Measurements from ENCODE around the gene USP49.

USP49 gene

GRCh38 chr6:41805830-41806774 is 89.1 kb downstream of the USP49 start:
- no peak for DNase-seq

GRCh38 chr6:41801380-41801779 is 93.8 kb downstream of the USP49 start:
- no peak for DNase-seq

GRCh38 chr6:41799559-41799911 is 95.6 kb downstream of the USP49 start:
- no peak for DNase-seq

- DNase-seq, result no peak
These were observed 96.1 kb downstream of the USP49 start for GRCh38 chr6:41798901-41799558.

GRCh38 chr6:41796474-41796873 is 98.7 kb downstream of the USP49 start:
- DNase-seq, result no peak

- DNase-seq, result no peak
These were observed 103.2 kb downstream of the USP49 start for GRCh38 chr6:41791984-41792383.

- DNase-seq, result no peak
These were observed 103.9 kb downstream of the USP49 start for GRCh38 chr6:41791305-41791704.

- DNase-seq, result no peak
These were observed 105.1 kb downstream of the USP49 start for GRCh38 chr6:41790045-41790444.

- DNase-seq, result no peak
These were observed 105.8 kb downstream of the USP49 start for GRCh38 chr6:41789390-41789724.

- DNase-seq, result peak; percentile 91
These were observed 107.8 kb downstream of the USP49 start, which contains the start of gene TOMM6 for GRCh38 chr6:41787219-41787917. Gene TOMM6, plus strand, starts transcription at chr6:41787694. Its CDS starts 4 bp downstream, at chr6:41787698.

- DNase-seq, result peak; percentile 79
These were observed 108.5 kb downstream of the USP49 start for GRCh38 chr6:41786451-41787218.

- DNase-seq, result no peak
These were observed 109.3 kb downstream of the USP49 start for GRCh38 chr6:41785689-41786450.

GRCh38 chr6:41785254-41785653 is 109.9 kb downstream of the USP49 start:
- DNase-seq, result no peak

- DNase-seq, result no peak
These were observed 110.5 kb downstream of the USP49 start for GRCh38 chr6:41784581-41785171.

GRCh38 chr6:41783106-41783780 is 111.9 kb downstream of the USP49 start:
- no peak for DNase-seq

GRCh38 chr6:41781366-41781730 is 113.8 kb downstream of the USP49 start:
- DNase-seq, result no peak

GRCh38 chr6:41780551-41781365 is 114.4 kb downstream of the USP49 start, which contains the start of gene PRICKLE4:
Gene PRICKLE4, plus strand, starts transcription at chr6:41780782. Its CDS starts 2,692 bp downstream, at chr6:41783474.
- no peak for DNase-seq

GRCh38 chr6:41779788-41780550 is 115.2 kb downstream of the USP49 start, which contains the start of gene FRS3:
Gene FRS3, minus strand, starts transcription at chr6:41779900. Its CDS starts 2,913 bp downstream, at chr6:41776987.
- peak; percentile 96 for DNase-seq

GRCh38 chr6:41779336-41779735 is 115.8 kb downstream of the USP49 start:
- no peak for DNase-seq

Data from CD4-positive, alpha-beta T cell treated with Interferon gamma for 1 hour (primary cell).